Suprapubic skin (tissue), 4 donors: Measurements from ENCODE around the gene SGK2. TPM values are rescaled to one million over a fixed set of nuclear protein-coding genes. Genes with fewer than 3 reads are reported as not detected.
"Not testable (repeated sequence)": the region's sequence is repeated elsewhere in the genome, so short reads cannot be mapped to it uniquely, and the experiment has no call there.

Experiments used
- DNase-seq, 2 donors: peaks; one replicate each; pipeline ENCODE4 v3.0.0-alpha.2; 2019; ENCODE audit warnings: low spot score in 2 of 2
- H3K27ac ChIP-seq: fragments of 200-600 bp; sonication (generic); one replicate; pipeline ENCODE4 v1.5.1; 2019
- H3K27me3 ChIP-seq: fragments of 200-600 bp; sonication (generic); one replicate; pipeline ENCODE4 v1.5.1; 2019
- H3K36me3 ChIP-seq: fragments of 200-600 bp; sonication (generic); one replicate; pipeline ENCODE4 v1.5.1; 2019
- H3K4me1 ChIP-seq: fragments of 200-600 bp; sonication (generic); one replicate; pipeline ENCODE4 v1.5.1; 2019
- H3K4me3 ChIP-seq: fragments of 200-600 bp; sonication (generic); one replicate; pipeline ENCODE4 v1.5.1; 2019; ENCODE audit warnings: mild to moderate bottlenecking
- H3K9me3 ChIP-seq: fragments of 200-600 bp; sonication (generic); one replicate; pipeline ENCODE4 v1.5.1; 2019
- EP300 ChIP-seq: sonication (generic); formaldehyde crosslinking; IDR thresholded peaks from one replicate; pipeline ENCODE4 v1.6.1; 2017; ENCODE audit warnings: antibody characterized with exemption
- POLR2A ChIP-seq, 2 donors: fragments of 450-650 bp; IDR thresholded peaks; one replicate each; pipeline ENCODE4 v1.6.1; 2017; ENCODE audit warnings: antibody characterized with exemption in 2 of 2, mild to moderate bottlenecking in 2 of 2, moderate library complexity in 2 of 2
- POLR2AphosphoS5 ChIP-seq, 3 donors: sonication (generic); formaldehyde crosslinking; IDR thresholded peaks; one replicate each; pipeline ENCODE4 v1.6.1; 2017; ENCODE audit warnings: antibody characterized with exemption in 3 of 3
- WGBS: methylation state at CpG from one replicate; pipeline ENCODE4 v1.1.5; 2018; 5-methylcytosine and 5-hydroxymethylcytosine counted together
- total RNA-seq, 4 donors: library from RNA; depleted of rRNA; stranded (reverse); fragments of >200 nt; gene quantifications; one replicate each; pipeline ENCODE4 v1.1.0, GENCODE V29; 2016
- TF ChIP-seq, protein P1 (sequence below), 2 donors: fragments of 200-600 bp in 1 of 2; fragments of 450-650 bp in 1 of 2; sonication (generic) in 1 of 2; IDR thresholded peaks; one replicate each; pipeline ENCODE4 v1.5.1; 2016 to 2019; ENCODE audit warnings: antibody characterized with exemption in 2 of 2, mild to moderate bottlenecking in 1 of 2, moderate library complexity in 1 of 2

SGK2 gene
- total RNA-seq, 4 donors from 2014 or later, result 6.9 to 18.2 (median 13.0) TPM

DNA sequence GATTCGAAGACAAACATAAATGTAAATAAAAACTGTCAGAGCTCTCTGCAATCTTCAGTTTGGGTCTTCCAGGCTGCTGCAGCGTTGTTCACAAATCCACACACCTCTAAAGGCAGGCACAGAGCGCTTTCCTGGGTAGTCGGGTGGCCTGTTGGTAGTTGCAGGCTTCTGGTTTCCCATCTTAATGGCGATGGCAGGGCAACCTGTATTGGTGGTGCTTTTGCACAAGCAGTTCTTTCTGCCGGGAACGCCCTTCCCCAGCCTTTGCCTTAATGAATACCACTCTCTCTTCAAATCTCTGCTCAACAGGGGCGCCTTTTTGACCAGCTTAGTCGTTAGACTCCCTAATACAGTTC is 31.2 kb downstream of the SGK2 start:
- Histone ChIP-seq H3K4me3 (peak overlapping the region; percentile 69), H3K27me3 (no peaks in the 10 kb centered on the region), H3K9me3 (no peaks in the 10 kb centered on the region), H3K4me1 (peaks cover 17% of the 10 kb centered on the region), H3K36me3 (peaks cover 9% of the 10 kb centered on the region), H3K27ac (peak overlapping the region; percentile 79)
- WGBS, result 24% methylated on average over 9 of the region's 9 CpGs
- DNase-seq, result no peak
- TF ChIP-seq POLR2A (IDR thresholded peaks at IDR 0.05) (no peak), POLR2AphosphoS5 (IDR thresholded peaks at IDR 0.05) (no peak), EP300 (no peak)
- TF ChIP-seq, protein P1, sequence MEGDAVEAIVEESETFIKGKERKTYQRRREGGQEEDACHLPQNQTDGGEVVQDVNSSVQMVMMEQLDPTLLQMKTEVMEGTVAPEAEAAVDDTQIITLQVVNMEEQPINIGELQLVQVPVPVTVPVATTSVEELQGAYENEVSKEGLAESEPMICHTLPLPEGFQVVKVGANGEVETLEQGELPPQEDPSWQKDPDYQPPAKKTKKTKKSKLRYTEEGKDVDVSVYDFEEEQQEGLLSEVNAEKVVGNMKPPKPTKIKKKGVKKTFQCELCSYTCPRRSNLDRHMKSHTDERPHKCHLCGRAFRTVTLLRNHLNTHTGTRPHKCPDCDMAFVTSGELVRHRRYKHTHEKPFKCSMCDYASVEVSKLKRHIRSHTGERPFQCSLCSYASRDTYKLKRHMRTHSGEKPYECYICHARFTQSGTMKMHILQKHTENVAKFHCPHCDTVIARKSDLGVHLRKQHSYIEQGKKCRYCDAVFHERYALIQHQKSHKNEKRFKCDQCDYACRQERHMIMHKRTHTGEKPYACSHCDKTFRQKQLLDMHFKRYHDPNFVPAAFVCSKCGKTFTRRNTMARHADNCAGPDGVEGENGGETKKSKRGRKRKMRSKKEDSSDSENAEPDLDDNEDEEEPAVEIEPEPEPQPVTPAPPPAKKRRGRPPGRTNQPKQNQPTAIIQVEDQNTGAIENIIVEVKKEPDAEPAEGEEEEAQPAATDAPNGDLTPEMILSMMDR (IDR thresholded peaks at IDR 0.05), result no peak

DNA sequence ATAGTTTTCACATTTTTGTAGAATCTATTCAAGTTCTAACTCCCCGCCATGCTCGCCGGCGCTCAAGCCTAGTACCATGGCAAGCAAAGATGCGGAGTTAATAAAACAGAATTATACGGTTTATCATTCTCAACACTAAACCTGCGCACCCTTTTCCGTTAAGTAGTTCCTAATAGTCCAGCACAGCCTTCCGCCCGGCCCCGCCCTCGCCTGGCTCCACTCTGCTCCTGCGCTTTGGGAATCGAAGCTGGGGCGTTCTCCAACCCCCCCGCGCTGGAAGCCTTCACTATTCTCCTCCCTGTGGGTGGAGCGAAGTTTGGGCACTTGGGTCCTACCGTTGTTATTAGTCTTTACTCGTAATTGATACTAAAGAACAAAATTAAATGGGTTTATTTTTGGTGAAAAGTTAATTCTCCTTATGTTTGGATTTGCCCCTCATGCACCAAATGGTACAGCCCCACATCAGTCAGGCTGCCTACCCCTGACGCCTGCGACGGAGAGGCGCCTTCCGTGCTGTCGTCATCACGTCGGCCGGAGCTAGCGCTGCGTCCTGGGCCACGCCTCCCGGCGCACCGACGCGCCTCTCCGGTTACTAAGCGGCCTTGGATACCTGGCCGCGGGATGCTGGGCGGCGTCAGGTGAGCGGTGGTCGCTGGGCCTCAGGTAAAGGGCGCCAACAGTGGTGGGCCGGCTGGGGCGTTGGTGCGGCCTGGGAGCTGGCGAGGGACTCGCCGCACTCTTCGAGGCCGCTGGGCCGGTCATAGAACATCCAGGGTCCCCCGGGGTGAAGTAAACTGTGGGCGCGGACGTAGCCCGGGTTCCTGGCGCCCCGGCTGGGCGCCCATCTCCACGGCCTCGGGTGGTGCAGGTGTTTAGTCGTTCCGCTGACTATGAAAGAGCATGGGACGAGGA is 31.8 kb downstream of the SGK2 start, which contains the start of gene IFT52:
TSS of gene IFT52 (plus strand) at position 546 of the 912 bp plus-strand sequence. CDS start 3,762 bp downstream, outside the sequence.
- H3K27me3 ChIP-seq, result no peaks in the 10 kb centered on the region
- H3K36me3 ChIP-seq, result peaks cover 14% of the 10 kb centered on the region
- DNase-seq, result peak; percentile 96
- H3K4me3 ChIP-seq, result peak within 1 kb of the TSS; percentile 69
- under 1% methylated on average over 28 of the region's 68 CpGs for WGBS
- peak in 1 of 3 donors; percentile 80 for TF ChIP-seq POLR2AphosphoS5 (IDR thresholded peaks at IDR 0.05)
- TF ChIP-seq, protein P1 (IDR thresholded peaks at IDR 0.05), result no peak
- H3K27ac ChIP-seq, result peak within 1 kb of the TSS; percentile 79
- no peaks in the 10 kb centered on the region for H3K9me3 ChIP-seq
- peaks cover 17% of the 10 kb centered on the region for H3K4me1 ChIP-seq

DNA sequence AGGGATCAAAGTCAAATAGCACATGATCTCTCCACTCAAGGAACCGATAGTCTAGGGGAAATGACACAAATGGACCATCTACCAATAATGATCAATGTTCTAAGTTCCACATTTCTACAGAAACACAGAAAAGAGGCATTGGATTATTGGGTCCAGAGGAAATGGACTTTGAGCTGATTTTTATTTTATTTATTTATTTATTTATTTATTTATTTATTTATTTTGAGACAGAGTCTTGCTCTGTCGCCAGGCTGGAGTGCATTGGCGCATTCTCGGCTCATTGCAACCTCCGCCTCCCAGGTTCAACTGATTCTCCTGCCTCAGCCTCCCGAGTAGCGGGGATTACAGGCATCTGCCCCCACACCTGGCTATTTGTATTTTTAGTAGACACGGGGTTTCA is 43.1 kb downstream of the SGK2 start:
- not testable (repeated sequence) for DNase-seq, H3K9me3 ChIP-seq, H3K4me3 ChIP-seq, H3K27me3 ChIP-seq, H3K4me1 ChIP-seq, H3K27ac ChIP-seq
- peaks cover 45% of the 10 kb centered on the region for H3K36me3 ChIP-seq
- 91% methylated on average over 8 of the region's 8 CpGs for WGBS

DNA sequence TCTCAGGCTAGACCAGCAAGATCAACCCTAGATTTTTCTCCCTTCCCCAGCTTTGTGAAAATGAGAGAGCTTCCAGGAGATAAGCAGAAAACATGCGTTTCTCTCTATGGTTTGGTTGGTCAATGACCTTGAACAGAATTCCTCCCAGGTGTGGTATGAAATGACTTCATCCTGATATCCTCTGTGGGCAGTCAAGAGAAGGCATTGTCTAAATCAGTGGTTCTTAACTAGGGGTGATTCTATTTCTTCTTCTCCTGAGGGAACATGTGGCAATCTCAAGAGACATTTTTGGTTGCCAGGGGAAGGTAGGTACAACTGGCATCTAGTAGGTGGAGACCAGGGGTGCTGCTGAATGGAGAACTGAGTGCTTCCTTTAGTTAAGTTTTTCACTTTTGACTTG is 44.3 kb downstream of the SGK2 start:
- Histone ChIP-seq H3K36me3 (peaks cover 41% of the 10 kb centered on the region), H3K27me3 (no peaks in the 10 kb centered on the region), H3K9me3 (no peaks in the 10 kb centered on the region), H3K27ac (no peak overlapping the region), H3K4me3 (no peak overlapping the region), H3K4me1 (no peaks in the 10 kb centered on the region)
- DNase-seq, result no peak
- TF ChIP-seq, protein P1 (IDR thresholded peaks at IDR 0.05), result no peak
- TF ChIP-seq POLR2A (IDR thresholded peaks at IDR 0.05), result no peak
- TF ChIP-seq EP300, result no peak
- no peak for TF ChIP-seq POLR2AphosphoS5 (IDR thresholded peaks at IDR 0.05)
- 89% methylated on average over 1 of the region's 1 CpG for WGBS

DNA sequence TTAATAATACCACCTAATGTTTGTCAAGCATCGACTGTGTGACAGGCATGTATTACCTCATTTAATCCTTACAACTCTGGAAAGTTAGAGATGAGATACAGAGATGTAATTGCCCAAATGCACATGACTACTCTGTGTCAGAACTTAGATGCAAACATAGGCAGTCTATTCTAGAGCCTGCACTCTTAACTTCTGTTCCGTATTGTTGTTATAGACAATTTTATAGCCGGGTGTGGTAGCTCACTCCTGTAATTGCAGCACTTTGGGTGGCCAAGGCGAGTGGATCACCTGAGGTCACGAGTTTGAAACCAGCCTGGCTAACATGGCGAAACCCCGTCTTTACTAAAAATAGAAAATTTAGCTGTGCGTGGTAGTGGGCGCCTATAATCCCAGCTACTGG is 46.9 kb downstream of the SGK2 start:
- no peak for DNase-seq
- H3K27me3 ChIP-seq, result no peaks in the 10 kb centered on the region
- no peak overlapping the region for H3K27ac ChIP-seq
- no peak overlapping the region for H3K4me3 ChIP-seq
- TF ChIP-seq, protein P1 (IDR thresholded peaks at IDR 0.05), result no peak
- no peak for TF ChIP-seq POLR2AphosphoS5 (IDR thresholded peaks at IDR 0.05)
- no peak for TF ChIP-seq POLR2A (IDR thresholded peaks at IDR 0.05)
- TF ChIP-seq EP300, result no peak
- no peaks in the 10 kb centered on the region for H3K4me1 ChIP-seq
- H3K9me3 ChIP-seq, result no peaks in the 10 kb centered on the region
- 93% methylated on average over 9 of the region's 9 CpGs for WGBS
- H3K36me3 ChIP-seq, result peaks cover 27% of the 10 kb centered on the region

DNA sequence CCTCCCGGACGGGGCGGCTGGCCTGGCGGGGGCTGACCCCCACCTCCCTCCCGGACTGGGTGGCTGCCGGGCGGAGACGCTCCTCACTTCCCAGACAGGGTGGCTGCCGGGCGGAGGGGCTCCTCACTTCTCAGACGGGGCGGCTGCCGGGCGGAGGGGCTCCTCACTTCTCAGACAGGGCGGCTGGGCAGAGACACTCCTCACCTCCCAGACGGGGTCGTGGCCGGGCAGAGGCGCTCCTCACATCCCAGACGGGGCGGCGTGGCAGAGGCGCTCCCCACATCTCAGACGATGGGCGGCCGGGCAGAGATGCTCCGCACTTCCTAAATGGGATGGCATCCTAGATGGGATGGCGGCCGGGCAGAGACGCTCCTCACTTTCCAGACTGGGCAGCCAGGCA is 48.5 kb downstream of the SGK2 start:
- H3K27ac ChIP-seq, H3K4me3 ChIP-seq, H3K27me3 ChIP-seq, H3K9me3 ChIP-seq, DNase-seq, H3K4me1 ChIP-seq: not testable (repeated sequence)
- H3K36me3 ChIP-seq, result peaks cover 28% of the 10 kb centered on the region
- WGBS, result no CpG with 5 or more reads among the region's 30 CpGs
